Measurements from ENCODE around the gene ZCCHC7.
"Not testable (repeated sequence)": the region's sequence is repeated elsewhere in the genome, so short reads cannot be mapped to it uniquely, and the experiment has no call there.

Gene ZCCHC7

DNA sequence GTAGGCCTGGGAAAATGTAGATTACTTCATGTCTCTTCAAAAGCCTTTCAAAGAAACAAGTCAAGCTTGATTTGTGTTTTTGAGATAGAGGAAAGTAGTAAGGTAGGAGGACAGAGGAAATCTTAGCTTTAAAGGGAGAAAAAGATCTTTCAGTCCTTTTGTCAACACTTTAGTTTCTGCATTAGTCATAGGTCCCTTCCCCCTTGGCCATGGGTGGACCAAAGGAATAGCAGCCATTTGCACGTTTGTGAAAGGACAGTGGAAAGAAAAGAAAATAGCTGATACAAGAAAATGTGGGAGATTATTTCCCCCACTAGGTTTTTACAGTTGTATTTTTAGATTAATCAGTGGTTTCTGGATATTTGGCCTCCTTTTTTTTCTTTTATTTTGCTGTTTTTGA is 180.2 kb downstream of the ZCCHC7 start:
- no peak for DNase-seq

DNA sequence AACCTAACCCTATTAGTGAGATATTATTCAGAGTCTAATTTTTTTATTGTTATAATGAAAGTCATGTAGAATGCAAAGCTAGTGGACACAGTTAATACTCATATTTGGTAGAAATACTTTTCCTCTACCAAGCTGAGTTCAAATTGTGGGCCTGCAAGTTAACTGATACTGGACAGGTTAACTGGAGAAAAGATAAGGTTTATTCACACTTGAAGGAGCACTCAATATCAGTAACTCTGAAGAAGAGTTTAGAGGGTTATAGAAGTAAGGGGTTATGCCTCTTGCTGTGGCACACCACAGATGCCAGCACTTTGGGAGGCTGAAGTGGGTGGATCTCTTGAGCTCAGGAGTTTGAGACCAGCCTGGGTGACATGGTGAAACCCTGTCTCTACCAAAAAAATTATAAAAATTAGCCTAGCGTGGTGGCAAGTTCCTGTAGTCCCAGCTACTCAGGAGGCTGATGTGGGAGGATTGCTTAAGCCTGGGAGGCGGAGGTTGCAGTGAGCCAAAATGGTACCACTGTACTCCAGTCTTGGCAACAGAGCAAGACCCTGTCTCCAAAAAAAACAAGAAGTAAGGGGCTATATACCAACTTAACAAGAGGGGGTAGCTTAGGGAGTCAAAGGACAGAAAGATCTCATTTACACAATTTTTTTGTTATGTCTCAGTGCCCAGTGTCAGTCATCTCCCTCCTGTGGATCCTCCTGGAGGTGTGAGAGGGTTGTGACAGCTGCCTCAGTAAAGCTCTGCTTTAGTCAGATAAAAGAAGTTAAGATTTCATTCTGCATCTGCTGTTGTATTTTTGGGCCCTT is 180.9 kb downstream of the ZCCHC7 start:
- DNase-seq, result no peak

DNA sequence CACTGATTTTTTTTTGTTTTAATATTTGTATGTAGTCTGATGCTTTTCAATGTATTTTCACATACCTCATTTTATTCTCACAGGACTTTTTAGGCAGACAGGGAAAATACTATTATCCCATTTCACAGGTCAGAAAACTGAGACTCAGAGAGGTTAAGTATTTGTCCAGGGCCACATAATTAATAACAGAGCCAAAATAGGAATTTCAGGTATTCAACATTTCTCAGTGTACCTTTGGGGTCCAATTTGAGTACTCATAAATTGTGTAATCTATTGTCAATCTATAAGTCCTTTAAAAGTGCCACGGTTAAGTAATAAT is 181.4 kb downstream of the ZCCHC7 start:
- DNase-seq, result no peak

DNA sequence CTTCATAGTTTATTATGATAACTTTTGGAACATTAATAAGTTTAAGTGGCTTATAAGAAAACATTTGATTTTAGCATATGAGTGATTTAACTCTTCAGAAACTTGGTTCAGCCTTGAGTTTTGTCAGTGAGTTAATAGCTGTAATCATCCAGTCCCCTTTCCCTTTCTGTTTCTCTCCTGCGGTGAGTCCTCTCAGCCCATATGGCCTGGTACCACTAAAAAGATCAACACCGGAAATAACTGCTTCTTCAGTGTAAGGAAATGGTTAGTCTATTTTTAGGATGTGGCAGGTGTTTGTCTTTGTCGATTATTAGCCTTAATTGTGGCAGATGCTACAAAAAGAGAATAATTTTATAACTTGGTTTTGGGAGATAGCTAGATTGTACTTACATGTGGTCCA is 181.9 kb downstream of the ZCCHC7 start:
- DNase-seq, result no peak

DNA sequence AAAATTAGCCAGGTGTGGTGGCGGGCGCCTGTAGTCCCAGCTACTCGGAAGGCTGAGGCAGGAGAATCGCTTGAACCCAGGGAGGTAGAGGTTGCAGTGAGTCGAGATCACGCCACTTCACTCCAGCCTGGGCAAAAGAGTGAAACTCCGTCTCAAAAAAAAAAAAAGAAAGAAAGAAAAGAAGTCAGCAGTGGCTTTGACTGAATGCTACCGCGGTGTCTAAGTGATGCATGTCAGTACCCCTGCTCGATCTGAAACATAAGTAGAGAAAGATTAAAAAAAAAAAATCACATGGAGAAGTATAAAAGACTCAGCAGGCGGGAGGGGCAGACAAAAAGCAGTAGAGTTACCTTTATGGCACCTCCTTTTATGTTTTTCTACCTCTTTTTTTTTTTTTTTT is 182.9 kb downstream of the ZCCHC7 start:
- DNase-seq, result not testable (repeated sequence)

DNA sequence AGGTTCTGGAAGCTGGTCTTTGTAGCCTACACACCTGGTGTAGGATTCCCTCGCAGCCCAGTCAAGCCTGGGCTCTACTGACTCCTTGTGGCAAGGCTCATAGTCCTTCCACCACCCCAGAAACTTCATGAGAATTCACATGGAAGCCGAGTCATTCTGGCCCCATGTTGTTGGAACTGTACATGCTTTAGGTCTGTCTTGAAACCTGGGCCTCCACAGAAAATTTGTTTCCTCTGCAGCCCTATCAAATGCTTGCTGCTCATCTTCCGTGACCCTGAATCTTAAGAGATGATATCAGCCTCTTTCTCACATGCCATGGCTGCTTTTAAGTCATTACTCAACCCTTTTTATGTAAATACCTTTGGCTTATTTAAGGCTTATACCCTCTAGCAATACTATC is 188.8 kb downstream of the ZCCHC7 start:
- no peak for DNase-seq

DNA sequence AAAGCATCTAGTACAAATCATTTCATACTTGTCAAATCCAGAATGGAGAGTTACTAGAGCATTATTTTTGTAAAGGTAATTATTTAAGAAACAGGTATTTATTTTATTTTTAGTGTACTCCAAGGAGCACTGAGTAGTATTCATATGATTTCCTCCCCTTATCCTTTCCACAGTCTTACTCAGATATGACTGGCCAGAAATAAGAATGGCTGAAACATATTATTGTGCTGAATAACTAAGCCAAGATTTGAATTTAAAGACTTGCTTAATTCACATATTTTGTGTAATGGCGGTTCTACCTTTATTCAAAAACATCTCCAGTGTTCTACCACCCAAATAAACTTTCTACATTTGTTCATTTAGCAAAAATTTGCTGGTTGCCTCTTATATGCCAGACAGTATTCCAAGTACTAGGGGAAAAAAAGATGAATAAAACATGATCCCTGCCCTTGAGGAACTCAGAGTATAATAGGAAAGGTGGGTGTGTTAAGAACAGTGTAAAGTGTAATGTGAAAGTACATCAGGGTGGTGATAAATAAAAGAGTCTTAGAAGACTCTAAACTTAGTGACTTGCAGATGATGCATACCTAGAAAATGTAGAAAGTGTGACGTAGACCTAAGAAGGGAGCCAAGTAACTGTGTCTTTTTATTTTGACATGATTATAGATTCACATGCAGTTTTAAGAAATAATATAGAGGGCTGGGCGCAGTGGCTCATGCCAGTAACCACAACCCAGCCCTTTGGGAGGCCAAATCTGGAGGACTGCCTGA is 191.7 kb downstream of the ZCCHC7 start:
- DNase-seq, result no peak

DNA sequence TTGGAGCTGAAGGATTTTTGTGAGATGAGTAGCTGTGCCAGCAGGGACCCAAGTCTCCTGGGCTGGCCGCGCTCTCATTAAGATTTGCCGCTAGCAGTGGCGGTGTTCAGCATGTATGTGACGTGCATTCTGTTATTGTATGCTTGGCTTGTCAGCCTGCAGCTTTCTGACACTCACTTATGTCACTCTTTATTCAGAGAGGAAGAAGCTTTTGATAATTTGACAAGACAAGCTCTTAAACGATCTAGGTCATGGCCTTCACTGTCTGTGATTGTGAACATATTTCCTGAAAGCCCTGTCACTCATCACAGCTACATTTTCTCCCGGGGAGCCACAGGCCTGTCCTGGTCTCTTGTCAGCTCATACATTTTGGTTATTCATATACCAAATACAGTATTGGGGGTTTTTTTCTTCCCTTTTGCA is 203.9 kb downstream of the ZCCHC7 start:
- DNase-seq, result no peak

DNA sequence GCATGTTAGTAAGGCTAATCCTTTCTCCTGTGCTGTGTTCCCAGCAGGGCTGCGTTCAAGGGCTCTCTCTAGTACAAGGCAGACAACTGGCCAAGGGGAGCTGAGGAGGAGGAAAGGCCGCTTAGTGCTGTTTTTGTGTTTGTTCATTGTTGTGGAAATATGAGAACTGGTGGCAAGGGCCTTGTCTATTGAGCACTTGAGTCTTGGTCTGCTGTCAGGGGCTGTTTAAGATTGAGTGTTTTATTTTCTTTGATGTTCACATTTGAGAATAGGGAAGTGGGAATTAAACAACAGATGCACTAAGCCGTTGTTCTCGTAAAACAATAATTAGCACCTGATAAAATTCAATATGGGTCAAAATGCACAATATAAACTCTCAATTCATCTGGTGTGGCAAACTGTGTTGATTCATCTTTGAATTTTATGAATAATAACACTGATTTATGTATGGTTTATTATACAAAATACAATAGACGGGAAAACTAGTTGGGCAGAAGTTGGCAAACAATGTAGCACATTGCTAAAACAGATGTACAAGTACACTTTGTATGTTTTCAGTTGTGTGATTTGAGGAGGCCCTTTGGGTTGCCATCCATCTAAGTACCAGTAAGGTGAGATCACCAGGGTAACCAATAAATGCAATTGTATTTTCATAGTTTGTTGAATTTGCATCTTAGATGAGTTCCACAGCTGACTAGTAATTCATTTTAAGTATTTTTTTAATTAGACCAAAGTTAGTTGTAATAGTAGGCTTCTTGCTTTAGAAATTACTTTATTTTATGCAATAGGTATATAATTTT is 204.5 kb downstream of the ZCCHC7 start:
- DNase-seq, result no peak

DNA sequence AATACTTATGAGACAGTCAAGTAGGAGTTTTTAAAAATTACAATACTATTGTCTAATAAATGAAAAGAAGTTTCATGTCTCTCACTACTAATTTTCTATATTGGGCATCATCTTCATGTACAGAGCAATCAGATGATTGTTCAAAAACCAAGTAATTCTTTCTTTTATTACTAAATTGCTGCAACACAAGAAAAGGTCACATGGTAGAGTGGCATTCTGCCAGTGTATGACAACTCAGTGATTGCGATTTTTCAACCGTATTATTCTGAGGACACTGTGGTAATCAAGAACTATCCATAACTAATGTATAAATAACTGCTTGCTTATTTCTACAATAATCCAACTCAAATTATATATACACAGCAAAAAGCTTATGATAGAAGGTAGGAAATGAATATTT is 205.4 kb downstream of the ZCCHC7 start:
- DNase-seq, result no peak

DNA sequence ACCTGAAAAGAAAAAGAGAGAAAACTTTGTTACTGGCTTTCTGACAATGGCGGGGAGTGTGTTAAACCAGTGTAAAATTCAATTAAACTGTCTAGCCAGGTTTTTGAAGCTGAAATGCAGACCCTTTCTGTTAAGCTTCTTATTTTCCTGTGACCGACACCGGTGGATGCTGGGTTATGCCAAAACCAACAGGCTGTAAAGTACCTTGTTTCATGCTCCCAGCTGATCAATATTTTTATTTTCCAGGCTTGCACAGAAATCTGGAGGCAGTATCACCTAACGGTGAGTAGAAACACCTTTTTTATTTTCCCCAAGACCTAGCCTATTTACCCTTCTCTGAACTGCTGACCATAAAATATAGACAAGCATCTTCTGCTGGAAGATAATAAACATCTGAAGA is 207.2 kb downstream of the ZCCHC7 start:
- no peak for DNase-seq

DNA sequence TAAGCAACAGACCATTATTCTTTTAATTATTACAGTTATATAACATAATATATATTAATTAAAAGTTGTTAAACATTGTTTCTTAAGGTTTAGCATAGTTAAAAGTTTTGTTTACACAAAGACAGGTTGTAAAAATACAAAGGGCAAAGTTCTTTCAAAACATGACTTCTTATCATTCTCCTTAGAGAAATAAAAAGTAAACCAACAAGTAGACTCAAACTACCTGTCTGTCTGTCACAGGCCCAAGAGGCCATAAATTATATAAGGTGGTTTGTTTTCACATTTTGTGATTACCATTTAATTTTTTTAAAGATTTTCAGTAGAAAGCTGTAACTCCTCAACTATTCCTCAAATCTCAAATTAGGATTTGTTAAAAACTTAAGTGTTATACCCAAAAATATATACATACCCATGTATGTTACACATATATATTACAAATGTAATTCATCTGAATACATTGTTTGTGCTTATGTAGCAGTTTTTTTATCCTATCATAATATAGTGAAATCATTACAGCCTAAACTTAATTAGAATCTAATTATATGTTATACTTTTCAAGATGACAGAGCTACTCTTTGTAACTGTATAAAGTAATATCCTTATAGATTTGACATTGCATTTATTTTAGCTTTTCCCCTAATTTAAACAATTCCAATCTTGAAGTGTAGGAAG is 208.3 kb downstream of the ZCCHC7 start:
- no peak for DNase-seq

DNA sequence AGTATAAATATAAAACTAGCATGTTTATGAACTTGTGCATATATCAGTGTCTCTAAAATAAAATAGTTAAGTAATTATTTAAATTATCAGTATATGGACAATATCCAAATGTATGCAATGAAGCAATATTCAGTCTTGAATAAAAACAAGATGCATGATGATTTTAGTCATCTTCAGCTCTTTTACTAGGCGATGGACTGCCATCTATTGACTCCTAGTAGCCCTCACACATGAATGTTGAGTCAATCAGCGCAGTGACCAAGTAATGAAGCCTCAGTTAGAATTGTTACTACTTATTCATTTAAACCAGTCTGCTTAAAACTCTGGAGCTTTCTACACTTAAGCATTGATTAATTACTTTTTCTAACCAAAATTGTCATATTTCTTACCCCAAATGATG is 209.2 kb downstream of the ZCCHC7 start:
- no peak for DNase-seq

DNA sequence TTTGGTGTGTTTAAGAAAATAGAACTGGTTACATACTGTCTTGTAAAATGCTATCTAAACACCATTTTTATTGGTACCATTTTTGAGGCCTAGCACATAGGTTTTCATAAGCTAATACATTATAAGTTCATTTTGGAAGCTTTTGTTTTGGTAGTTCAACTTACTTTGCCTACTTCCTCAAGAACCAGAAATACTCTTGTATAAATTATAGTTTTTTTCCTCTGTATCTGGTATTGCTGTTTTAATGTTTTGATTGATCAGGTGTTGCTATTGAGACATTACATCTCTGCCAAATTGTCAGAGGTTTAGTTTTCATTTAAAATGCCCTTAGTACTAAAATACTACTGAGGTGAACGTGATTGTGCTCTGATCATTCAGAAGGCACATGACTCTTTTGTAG is 211.5 kb downstream of the ZCCHC7 start:
- DNase-seq, result no peak

DNA sequence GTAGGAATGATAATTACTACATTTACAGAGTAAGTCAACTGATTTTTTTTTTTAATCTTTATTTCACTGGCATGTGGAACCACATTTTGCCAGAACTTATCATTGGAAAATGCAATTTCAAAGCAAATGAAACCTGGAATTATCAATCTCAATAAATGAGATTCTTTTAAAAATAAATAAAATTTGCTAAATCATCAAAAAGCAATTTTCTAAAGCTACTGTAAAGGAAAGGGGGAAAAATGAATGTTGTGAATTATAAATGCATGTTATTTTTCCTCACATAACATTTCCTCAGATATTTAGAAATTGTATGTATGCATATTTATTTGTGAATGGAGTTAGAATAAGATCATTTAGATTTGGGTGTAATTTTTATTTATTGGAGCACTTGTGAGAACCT is 212.2 kb downstream of the ZCCHC7 start:
- no peak for DNase-seq

DNA sequence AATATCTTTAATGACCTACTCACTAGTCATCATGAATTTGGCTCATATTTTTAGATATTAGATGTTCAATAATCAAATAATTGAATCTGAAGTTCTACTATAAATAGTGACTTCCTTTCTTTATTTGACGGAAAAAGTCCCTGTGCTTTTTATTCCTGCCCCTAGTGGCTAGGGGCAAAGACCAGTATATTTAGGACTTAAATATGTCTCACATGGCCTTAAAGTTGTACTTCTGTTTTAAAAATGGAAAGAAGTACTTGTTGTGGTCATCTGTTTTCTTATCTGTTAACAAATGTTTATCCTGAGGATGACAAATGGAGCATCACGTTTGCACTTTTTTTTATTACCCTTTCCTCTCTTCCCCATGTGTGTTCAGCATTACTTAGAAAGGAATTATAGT is 212.9 kb downstream of the ZCCHC7 start:
- DNase-seq, result no peak

DNA sequence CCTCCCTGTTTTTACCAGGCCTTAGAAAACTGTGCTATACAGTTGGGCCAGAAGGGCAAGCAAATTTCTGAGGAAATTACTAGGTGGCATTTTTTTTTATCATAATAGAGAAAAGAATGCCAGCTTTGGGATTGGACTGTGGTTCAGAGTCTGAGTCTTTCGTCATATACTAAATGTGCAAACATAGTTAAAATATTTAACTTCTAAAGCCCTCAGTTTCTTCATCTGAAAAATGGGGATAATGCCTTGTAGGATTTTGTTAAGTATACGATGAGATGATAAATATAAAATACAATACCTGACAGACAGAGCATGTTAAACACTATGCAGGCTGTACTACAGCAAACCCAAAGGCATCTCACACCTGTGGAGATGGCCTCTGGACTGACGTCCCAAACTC is 214.9 kb downstream of the ZCCHC7 start:
- no peak for DNase-seq

DNA sequence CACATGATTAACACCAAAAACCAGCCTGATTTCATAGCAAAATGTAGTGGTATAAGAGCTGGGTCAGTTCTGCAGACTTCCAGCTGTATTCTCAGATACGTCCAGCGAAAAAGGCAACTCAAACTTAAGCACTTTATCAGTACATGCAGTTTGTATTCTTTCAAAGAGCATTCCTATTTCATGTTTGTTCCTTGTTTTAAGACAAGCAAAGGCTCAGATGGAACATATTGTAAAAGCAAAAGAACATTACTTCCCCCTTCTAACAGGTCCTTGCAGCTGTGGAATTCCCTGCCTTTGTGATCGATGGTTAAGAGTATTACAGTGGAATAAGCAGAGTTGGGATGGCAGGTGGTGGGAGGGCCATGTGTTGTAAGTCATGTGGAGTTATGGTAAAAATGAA is 215.8 kb downstream of the ZCCHC7 start:
- no peak for DNase-seq

DNA sequence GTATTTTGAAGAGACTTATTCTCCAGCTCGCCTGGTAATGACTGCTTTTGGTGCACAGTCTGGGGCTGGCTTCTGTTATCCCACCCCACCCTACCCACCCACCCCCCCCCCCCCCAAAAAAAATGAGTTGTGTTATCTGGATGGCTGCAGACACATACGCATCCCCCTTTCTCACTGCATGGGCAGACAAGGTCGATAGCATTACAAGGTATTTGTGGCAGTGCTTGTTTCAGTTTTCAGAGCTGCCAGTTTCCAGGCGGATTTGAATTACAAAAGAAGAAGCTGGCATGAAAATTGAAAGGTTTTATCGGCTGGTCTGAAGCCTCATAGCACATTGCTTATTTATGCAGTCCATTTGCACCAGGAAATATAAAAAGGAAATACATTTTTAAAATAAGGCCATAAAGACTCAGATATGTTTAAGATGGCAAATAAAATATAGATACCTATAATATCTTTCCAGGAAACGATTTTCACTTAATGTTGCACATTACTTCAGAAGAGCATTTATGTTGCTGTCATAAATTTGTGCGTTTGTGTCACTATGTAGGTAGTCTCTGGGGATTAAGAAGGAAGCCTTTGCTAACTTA is 217.0 kb downstream of the ZCCHC7 start:
- no peak for DNase-seq

DNA sequence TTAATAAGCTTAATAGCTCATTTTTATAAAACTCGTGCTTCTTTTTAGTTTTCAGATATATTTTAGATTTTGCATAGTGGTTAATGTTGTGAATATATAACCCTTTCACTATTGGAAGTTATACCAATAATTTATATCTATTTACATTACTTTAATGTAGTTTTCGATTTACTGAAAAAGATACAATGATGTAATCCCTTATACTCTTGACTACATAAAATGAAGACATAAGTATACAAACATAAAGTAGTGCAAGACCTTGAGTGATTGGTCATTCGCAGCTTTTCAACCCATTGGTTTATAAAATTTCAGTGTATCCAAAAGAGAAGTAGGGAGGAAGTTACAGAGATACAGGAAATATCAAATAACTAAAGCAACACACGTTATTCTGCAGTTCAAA is 217.8 kb downstream of the ZCCHC7 start:
- DNase-seq, result no peak

DNA sequence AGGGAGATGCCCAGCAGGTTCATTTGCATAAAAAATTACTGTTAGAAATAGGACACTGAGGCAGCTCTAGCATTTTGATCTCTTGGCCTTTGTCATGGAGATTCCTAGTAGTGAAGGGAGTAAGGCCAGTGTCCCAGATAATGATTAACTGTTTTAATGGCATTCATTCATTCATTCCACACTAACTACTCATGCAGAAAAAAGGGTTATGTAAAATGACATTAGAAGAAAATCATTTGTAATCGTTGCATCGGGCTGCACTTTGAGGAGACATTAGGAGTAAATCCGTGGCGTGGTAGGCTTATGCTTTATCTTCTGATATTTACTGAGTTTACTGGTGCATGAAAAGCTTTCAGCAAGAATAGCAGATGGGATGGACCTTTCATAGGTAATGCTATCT is 219.5 kb downstream of the ZCCHC7 start:
- no peak for DNase-seq

DNA sequence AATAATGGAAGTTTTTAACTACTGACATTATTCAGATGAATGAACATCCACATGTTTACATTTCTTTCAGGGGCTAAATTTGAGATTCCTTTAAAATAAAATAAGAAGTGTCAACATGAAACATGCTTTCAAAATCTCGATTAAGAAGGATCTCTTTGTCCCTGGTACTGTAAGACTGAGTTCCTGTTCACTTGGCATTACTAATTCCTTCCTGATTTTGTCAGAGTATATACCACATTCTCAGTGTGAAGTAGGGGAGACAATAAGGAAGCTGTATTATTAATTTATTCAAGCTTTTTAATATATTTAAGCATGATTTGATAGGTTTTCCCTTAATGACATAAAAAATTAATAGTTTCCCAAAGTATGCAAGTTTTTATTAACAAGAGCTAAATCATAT is 220.6 kb downstream of the ZCCHC7 start:
- no peak for DNase-seq

DNA sequence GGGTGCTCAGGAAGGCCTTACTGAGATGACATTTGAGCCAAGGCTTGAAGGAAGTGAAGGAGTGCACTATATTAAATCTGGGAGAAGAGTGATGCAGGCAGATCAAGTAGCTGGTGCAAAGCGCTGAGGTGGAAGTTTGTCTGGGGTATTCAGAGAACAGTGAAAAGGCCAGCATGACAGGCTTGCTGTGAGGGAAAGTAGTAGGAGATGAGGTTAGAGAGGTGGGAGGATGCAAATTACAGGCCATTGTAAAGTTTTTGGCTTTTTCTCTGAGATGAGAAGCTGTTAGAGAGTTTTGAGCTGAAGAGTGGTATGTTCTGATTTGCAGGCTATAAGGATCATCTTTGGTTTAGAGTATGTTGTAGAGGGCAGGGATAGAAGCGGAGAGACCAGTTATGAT is 221.3 kb downstream of the ZCCHC7 start:
- DNase-seq, result no peak

Data from T-helper 9 cell (primary cell).